ENCODE results near the gene WDR70.
"Not testable (repeated sequence)": the region's sequence is repeated elsewhere in the genome, so short reads cannot be mapped to it uniquely, and the experiment has no call there.

The WDR70 gene

DNA sequence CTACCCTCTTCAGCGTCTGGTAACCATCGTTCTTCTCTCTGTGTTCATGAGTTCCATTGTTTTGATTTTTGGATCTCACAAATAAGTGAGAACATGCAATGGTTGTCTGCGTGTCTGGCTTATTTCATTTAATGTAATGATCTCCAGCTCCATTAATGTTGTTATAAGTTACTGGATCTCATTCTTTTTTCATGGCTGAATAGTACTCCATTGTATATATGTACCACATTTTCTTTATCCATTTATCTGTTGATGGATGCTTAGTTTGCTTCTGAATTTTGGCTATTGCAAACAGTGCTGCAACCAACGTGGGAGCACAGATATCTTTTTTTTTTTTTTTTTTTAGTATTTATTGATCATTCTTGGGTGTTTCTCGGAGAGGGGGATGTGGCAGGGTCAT is 139.2 kb downstream of the WDR70 start:
- DNase-seq = not testable (repeated sequence)

DNA sequence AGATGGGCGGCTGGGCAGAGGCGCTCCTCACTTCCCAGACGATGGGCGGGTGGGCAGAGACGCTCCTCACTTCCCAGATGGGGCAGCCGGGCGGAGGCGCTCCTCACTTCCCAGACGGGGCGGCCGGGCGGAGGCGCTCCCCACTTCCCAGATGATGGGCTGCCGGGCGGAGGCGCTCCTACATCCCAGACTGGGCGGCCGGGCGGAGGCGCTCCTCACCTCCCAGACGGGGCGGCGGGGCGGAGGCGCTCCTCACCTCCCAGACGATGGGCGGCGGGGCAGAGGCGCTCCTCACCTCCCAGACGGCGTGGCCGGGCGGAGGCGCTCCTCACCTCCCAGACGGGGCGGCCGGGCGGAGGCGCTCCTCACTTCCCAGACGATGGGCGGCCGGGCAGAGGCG is 140.2 kb downstream of the WDR70 start:
- DNase-seq = no peak

DNA sequence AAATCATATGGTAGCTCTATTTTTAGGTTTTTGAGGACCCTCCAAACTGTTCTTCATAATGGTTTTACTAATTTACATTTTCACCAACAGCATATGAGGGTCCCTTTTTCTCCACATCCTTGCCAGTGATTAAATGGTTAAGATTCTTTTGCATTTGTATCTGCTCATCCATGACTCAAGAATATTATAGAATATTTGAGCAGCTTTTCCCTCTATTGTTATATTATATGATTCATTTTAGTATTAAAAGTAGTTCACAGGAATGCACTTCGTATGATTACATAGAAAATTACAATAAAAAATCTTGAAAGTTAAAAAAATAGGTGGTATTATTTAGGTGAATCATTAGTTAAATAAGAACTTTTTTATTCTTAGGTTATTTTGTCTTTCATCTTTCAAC is 140.7 kb downstream of the WDR70 start:
- no peak for DNase-seq

DNA sequence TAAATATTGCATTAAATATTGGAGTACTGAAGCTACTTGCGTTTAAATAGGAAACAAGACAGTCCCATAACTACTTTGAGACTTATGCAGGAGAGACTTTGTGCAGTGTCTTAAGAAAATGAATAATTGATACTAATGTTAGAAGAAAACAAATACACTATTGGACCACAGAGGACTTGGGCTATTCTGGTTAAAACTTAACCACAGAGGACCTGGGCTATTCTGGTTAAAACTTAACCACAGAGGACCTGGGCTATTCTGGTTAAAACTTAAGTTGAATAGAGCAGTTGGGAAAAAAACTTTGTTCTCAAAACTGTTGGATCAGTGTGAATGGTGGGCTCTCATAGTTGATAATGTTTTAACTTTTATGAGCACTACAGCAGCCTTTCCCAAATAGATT is 141.7 kb downstream of the WDR70 start:
- no peak for DNase-seq

DNA sequence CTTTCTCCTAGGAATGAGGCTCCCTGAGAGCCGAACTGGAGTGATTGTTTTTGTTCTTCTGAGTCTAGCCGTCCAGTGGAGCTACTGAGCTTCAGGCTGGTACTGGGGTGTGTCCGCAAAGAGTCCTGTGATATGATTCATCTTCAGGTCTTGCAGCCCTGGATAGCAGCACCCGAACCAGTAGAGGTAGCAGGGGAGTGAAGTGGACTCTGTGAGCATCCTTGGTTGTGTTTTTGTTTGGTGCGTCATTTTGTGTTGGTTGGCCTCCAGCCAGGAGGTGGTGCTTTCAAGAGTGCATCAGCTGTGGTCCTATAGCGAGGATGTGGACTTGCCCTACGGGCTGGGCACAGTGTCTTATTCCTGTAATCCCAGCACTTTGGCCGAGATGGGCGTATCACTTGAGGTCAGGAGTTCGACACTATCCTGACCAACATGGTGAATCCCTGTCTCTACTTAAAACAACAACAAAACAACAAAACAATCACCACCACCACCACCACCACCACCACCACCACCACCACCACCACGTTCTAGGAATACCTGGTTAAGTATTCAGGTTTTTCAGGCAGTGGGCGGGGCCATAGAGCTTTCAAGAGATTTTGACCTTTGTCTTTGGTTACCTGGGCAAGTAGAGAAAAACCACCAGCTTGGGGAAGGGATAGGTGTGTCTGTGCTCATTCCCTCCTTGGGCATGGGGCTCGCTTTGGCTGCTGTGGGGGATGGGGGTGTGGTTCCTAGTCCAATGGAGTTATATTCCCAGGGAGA is 154.0 kb downstream of the WDR70 start:
- no peak for DNase-seq

DNA sequence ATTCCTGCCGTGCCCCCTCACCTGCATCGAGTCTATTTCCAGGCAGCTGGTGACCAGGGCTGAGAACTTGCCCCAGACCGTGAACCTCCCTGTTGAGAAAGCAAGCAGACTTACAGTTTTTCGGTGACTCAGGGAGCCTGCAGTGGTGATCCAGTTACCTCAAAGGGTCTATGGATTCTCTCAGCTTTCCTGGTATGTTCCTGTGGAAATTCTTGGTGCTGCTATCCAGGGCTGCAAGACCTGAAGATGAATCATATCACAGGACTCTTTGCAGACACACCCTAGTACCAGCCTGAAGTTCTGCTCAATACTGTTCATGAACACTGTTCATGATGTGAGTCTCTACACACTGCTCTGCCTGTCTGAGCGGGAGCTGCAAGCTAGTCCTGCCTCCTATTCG is 154.7 kb downstream of the WDR70 start:
- DNase-seq = no peak

DNA sequence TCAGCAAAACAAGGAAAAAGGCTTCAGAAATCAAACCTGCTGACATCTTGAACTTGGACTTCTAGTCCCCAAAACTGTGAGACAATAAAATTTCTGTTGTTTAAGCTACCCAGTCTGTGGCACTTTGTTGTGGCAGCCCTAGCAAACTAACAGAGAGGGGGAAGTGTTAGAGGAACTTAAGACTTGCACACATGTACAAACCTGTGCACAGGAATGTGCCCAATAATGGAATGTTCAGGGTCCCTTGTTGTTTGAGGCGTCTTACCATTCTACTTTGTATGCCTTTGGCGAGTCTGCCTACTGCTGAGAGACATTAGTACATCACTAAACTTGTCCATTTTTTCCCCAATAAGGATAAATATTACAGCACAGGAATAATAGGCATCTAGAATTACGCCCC is 160.3 kb downstream of the WDR70 start:
- DNase-seq = no peak

DNA sequence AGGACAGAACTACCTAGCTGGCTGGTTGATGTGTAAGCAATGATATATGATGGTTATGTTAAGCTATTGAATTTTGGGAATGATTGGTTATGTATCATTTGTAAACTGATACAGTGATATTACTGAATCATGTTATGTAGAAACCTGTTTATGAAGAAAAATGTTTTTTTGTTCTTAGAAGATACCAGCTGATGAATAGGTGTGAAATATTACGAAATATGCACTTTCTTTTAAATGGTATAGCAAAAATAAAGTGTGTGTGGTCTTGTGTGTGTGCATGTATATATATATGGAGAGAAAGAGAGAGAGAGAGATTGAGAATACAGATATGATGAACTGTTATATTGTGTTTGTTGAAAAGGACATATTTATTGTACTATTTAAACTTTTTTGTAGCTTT is 164.1 kb downstream of the WDR70 start:
- DNase-seq = no peak

DNA sequence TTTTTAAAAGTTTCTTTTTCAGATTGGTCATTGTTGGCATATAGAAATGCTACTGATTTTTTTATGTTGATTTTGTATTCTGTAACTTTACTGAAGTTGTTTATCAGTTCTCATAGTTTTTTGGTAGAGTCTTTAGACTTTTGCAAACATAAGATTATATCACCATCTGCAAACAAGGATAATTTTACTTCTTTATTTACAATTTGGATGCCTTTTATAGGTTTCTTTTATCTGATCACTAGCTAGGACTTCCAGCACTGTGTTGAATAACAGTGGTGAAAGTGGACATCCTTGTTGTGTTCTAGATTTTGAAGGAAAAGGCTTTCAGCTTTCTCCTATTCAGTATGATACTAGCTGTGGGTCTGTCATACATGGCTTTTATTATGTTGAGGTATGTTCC is 170.3 kb downstream of the WDR70 start:
- DNase-seq = no peak

DNA sequence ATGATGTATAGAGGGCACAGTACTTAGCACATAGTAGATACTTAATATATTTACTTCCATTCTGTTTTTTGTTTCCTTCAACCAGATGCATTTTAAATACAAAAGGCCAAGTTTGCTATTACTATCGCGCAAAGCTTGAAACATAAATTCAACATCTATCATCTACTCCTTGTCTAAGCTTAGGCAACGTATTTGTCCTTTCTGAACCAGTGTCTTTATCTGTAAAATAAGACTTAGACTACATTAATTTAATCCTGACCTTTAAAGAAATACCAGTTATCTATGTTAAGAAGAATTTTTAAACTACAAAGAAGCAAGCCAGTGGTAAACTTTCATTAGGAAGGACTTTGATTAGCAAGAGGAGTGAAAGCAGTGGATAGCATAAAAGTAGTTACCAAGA is 173.0 kb downstream of the WDR70 start:
- no peak for DNase-seq

DNA sequence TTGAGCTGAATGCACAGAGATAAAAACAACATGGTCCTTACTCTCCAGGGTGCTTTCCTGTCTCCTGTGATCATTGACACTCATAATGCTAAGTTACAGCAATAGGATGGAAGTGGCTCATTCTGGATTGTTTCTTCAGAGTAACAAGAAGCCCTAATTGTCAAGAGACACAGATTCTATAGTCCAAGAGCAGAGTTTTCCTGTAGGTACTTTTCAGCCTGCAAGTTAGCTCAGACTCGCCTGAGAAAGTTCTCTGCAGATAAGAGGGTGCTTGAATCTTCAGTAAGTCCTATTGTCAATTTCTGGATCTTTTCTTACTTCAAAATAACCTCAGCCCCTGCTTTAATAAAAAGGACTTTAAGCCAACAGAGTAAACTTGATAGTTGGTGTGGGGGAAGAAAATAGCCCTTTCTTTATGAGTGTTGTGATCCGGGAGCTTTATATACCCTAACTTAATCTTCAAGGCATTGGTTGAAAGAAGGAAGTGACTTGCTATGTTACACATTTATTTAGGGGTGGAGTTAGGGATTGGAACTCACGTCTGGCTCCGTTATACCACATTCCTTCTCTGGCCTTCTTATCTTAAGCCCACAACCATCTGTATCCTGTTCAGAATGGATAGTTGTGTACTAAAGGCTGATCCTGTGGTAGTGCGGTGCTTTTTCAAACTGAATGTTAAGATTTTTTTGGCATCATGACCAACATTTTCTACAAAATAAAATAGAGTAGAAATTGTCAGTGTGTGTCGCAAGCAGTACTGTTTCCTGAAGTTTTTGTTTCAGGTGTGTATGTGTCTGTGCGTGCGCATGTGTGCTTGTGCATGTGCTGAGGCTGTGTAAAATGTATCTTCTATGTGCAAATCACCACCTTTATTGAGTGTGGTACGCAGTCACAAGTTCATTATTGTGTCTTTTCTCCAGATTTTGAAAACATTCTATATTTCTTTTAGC is 173.9 kb downstream of the WDR70 start:
- DNase-seq = no peak

DNA sequence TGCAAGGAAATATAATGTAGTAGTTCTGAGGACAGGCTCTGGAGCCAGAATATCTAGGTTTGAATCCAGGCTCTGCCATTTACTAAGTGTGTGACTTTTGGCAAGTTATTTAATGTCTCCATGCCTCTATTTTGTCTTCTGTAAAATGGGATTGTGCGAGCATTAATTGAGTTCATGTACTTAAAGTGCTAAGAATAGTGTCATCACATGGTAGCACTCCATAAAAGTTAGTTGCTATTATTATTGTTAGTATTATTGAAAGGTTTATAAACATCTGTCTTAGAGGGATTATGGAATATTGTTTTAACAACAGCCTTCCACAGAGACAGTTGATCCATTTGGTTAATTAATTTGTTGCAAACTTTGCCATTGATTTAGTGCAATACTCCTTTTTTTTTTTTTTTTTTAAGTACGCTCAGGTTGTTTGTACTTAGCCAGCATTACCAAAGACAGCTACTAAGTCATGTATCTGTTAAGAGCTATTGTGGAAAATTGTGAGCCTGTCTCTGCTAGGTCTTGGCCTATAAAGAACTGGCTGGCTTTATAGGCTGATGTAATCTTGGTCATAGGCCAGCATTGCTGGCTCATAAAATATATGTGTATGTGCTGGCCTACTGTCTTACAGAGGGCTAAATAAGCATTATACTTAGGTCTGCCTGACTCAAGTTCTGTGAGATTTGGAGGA is 174.7 kb downstream of the WDR70 start:
- no peak for DNase-seq

DNA sequence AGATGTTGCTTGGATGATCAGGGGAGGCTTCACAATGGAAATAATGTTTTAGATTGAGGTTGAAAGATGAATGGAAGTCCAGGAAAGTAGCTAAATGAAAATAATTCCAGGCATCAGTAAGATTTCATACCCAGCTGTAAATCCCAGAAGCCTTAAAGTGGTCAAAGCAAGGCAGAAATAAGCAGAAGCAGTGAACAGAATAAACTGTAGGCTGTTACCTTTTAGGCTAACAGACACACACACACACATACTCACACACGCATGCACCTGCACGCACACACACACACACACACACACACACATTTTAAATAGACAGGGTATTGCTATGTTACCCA is 175.3 kb downstream of the WDR70 start:
- DNase-seq = no peak

DNA sequence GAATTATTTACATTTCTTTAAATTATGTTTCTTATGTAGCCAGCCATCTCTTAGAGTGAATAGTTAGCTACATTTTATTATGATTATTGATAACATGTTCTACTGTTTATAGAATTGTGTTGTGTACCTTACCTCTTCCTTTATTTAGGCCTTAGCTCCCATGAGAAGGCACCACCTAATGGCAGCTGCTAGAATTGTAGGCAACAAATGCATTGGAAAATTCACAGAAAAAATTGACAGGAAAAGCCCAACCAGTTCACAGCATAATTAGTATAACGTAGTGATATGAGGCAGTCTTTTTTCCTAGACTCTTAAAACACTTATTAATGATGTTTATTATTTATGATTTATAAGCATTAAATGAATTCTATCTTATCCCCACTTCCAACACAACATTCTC is 175.8 kb downstream of the WDR70 start:
- no peak for DNase-seq

DNA sequence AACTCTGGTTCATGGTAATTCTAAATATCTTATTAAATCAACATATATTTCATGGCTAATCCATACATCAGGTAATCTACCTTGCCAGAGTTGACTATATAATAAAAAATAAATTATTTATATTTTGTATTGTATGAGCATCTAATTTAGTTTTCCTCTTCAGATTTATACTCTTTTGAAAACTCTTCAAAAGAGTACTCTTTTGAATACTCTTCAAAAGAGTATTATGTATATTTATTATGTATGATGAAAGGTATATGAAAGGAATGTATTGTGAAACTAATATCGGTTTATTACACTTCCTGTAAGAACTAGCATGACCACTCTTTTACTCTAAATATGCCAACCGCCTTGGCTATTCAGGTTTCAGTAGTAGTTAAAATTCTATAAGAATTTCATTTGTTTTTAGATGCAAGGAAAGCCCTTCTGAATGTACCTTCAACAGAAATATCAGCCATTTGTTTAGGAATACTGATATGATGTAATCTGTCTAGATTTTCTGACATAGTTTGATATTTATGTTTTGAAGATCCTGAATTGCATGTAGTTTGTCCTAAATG is 178.7 kb downstream of the WDR70 start:
- DNase-seq = no peak

DNA sequence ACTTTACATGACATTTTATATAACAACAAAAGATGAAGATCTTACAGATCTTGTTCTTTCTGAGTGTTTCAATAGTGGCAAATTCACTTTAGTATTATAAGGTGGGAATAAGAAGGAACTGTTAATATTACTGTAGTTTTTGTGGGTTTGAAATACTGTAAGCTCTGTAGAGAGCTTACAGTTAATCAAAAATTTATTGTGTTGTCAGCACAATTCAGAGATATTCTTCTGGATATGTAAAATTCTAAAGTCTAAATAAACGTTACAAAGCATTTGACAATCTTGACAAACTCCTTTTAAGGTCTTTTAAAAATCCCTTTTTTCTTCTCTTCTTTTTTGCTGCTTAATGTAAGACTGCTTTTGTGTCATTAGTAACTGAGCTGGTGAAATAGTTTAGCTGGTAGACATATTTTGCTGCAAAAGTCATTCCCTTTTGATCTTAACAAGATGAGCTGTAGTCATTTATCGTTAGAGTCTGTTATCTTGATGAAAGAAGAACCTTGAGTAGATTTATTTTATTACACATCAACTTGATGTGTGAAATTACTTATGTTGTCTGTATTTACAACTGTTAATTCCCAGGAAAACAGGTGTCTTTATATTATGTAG is 186.0 kb downstream of the WDR70 start:
- DNase-seq = no peak

DNA sequence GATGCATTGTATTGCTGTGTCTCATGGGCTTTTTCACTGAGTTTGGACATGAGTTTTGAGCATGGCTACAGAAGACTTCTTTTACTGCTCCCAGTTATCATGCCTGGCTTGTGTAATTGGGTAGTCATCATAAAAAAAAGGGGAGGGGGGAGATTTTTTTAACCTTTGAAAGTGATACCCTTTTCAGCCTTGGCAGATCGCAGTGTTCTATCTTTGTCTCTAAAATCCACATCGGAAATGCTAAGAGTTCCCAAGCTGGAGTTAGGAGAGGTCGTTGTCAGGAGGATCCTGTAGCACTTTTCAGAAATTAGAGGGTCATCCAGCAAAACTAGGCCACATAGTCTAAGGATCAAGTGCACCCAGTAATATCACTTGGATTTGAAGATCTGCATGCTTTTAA is 188.4 kb downstream of the WDR70 start:
- no peak for DNase-seq

DNA sequence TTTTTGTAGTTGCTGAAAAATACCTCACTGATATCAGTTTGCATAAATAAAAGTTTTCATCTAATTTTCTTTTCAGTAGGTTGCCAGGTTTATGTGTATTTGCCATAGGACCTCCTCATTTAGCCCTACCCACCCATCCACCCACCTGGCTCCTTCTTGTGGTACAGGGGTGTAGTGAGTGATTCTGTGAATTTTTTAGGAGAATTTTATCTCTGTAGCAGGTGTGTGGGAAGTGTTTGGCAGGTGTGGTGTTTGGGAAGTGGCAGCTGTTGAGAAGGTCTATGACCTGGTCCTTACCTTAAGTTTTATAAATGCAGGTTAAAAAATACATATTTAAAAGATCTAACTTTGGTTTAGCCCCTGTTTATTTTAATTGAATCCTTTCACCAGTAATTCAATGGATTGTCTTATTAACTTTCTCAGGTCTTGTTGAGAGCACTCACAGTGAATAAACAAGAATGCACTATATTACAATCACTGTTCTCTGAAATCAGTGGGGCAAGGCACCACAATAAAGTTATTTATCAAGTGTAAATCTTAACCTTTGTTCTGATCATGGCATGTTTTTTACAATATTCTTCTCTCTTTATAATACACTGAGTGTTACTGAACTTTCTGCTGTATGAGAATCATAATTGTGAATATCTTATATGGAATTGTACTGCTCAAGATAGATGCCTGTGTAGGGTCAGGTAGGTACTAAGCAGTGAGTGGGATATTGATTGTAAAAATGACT is 189.1 kb downstream of the WDR70 start:
- no peak for DNase-seq

DNA sequence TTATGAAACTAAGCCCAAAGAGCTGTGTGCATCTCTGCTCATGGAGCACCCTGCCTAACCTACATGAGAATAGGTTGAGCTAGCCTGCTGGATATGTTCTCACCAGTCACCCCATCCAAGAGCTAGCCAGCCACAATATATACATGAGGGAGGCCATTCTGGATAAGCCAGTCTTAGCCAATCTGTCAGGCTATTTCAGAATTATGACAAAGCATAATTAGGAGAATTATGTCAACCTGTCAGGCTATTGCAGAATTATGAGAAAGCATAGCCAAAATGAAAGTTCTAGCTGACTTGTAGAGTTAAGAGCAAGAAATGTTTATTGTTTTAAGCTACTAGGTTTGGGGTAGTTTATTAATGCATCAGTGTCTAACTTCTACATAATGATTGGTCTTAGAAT is 189.8 kb downstream of the WDR70 start:
- no peak for DNase-seq

DNA sequence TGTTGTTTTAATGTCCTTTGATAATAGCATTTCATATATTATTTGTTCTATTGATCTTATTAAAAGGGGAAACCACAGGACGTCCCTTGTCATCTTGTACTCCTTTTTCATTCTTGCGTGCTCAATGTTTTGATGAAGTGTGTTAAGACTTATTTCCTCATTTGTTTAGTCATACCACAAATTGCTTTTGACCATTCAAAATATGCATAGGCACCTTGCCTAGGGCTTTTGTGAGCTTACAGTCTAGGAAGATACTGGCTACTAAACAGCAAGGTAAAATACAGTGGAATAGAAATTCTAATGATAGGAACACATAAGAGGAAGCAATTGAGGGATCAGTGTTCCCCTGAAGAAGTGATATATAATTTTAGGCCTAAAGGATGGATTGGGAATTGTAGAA is 190.3 kb downstream of the WDR70 start:
- no peak for DNase-seq

DNA sequence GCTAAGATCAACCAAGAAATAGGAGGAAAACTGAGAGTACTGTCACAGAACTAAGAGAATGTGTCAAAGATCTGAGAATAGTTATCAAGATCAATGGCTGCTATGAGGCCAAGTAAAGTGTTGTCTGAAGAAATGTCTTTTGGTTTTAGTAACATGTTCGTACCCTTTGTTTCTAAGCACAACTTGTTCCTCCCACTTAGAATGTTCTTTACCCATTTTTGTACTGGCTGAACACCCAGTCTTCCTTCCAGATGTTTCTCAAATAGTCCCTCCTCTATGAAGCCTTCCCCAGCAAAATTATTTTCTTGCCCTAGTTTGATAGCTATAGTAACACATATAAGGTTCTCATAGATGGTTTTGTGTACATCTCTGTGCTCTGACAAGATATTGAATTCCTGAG is 191.5 kb downstream of the WDR70 start:
- DNase-seq = no peak

DNA sequence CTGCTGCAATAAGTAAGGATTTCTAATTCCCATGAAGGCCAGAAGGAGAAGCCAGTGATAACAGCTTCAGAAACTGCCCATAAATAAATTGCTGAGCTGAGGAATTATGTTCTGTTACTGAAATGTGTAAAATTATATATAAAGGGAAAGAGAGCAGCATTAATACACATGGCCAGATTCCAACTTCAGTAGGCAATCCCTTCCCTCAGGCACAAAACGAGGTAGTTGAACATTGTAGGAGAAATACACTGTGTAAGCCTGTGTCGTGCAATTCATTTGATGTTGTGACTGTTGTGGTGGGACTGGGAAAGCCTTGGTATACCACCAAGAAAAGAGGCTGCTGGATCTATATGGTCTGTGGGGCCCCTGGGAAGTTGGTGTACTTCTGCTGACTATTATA is 192.9 kb downstream of the WDR70 start:
- DNase-seq = no peak
